K562 (cell line): Measurements from ENCODE around the gene NEDD8. TPM values are rescaled to one million over a fixed set of nuclear protein-coding genes. Genes with fewer than 3 reads are reported as not detected.

Experiments
- ATAC-seq: fragments of 200-7000 bp; cut with Tn5 transposase; 3 replicates; pipeline ENCODE4 v1.9.1; 2020; ENCODE audit warnings: moderate library complexity
- BruUV-seq: library from RNA; stranded (reverse); fragments of 400-500 nt; replicated peaks from 2 replicates; lab custom pipeline; 2021; lab: Mats Ljungman, UMichigan
- CTCF ChIA-PET: fragments of 300-600 bp; formaldehyde crosslinking; extraction: SDS; loops from one replicate; lab custom pipeline; 2021; ENCODE audit warnings: low intra/inter-chr PET ratio; lab: Yijun Ruan, JAX
- POLR2A ChIA-PET: fragments of 300-600, 350-650 bp; sonication (Branson Sonifier 250); formaldehyde crosslinking; extraction: SDS; loops from one replicate; lab custom pipeline; 2021; ENCODE audit warnings: antibody characterized with exemption, inconsistent platforms; lab: Yijun Ruan, JAX
- DNase-seq, 4 experiments: peaks; one replicate each; pipeline versions ENCODE4 v3.0.0 to v3.0.0-alpha.2; 2011 to 2018; ENCODE audit warnings: low spot score in 3 of 4, mixed read lengths in 3 of 4; ENCODE audit errors: extremely low read depth in 1 of 4
- FAIRE-seq: peaks from 2 replicates; lab custom pipeline; 2011; peaks lifted over from hg19 to GRCh38; lab: Jason Lieb, UNC
- H2AFZ ChIP-seq: 2 replicates; pipeline ENCODE4 v1.6.0; 2011; ENCODE audit warnings: low read depth, low read length, control low read depth, inconsistent platforms
- H3K27ac ChIP-seq: fragments of 200-600 bp; 3 replicates; pipeline ENCODE4 v1.8.0; 2011; ENCODE audit warnings: low read depth, mild to moderate bottlenecking, control low read depth, inconsistent platforms, low read length, moderate library complexity, mixed read lengths; ENCODE audit errors: extremely low read depth
- H3K27me3 ChIP-seq, 2 experiments: fragments of 300-600 bp in 1 of 2; 2 replicates in 1 of 2; 3 replicates in 1 of 2; pipeline versions ENCODE4 v1.6.0 to v1.8.0; 2011; ENCODE audit warnings: inconsistent platforms in 2 of 2, low read length in 2 of 2, mild to moderate bottlenecking in 1 of 2, mixed read lengths in 1 of 2, moderate library complexity in 1 of 2; ENCODE audit not compliant: control insufficient read depth in 2 of 2, insufficient read depth in 2 of 2
- H3K36me3 ChIP-seq: fragments of 300-600 bp; 3 replicates; pipeline ENCODE4 v1.8.0; 2011; ENCODE audit warnings: mild to moderate bottlenecking, low read length, inconsistent platforms; ENCODE audit not compliant: control insufficient read depth, insufficient read depth
- H3K4me1 ChIP-seq, 2 experiments: fragments of 200-600 bp in 1 of 2; replicated peaks in 1 of 2; 2 replicates in 1 of 2; 3 replicates in 1 of 2; pipeline versions ENCODE4 v1.5.1 to v1.8.0; 2011; ENCODE audit warnings: inconsistent platforms in 2 of 2, low read length in 2 of 2, mild to moderate bottlenecking in 1 of 2, mixed read lengths in 1 of 2, moderate library complexity in 1 of 2; ENCODE audit not compliant: control insufficient read depth in 2 of 2, insufficient read depth in 2 of 2
- H3K4me2 ChIP-seq: 2 replicates; pipeline ENCODE4 v1.6.1; 2011; ENCODE audit warnings: low read length, control low read depth, inconsistent platforms, mixed read lengths; ENCODE audit not compliant: insufficient read depth
- H3K4me3 ChIP-seq: fragments of 200-600 bp; sonication (generic), shearing (Covaris generic); 2 replicates; pipeline ENCODE4 v1.5.1; 2016; ENCODE audit warnings: control low read depth, inconsistent platforms
- H3K79me2 ChIP-seq: fragments of 200-600 bp; 3 replicates; pipeline ENCODE4 v1.8.0; 2011; ENCODE audit warnings: low read length, inconsistent platforms; ENCODE audit not compliant: control insufficient read depth, insufficient read depth
- H3K9ac ChIP-seq, 2 experiments: 2 replicates each; pipeline versions ENCODE4 v1.6.0 to v1.6.1; 2011; ENCODE audit warnings: low read depth in 2 of 2, low read length in 2 of 2, control low read depth in 1 of 2, inconsistent platforms in 1 of 2, mild to moderate bottlenecking in 1 of 2, mixed read lengths in 1 of 2; ENCODE audit not compliant: insufficient read depth in 1 of 2
- H3K9me1 ChIP-seq: one replicate; pipeline ENCODE4 v1.6.0; 2011; ENCODE audit warnings: inconsistent platforms, mild to moderate bottlenecking, low read length, moderate library complexity; ENCODE audit not compliant: control insufficient read depth, insufficient read depth
- H3K9me3 ChIP-seq: replicated peaks from 2 replicates; pipeline ENCODE4 v1.5.1; 2011; ENCODE audit warnings: low read depth, low read length, inconsistent platforms; ENCODE audit not compliant: control insufficient read depth, insufficient read depth
- H4K20me1 ChIP-seq: replicated peaks from 2 replicates; pipeline ENCODE4 v1.6.1; 2011; ENCODE audit warnings: low read length, inconsistent platforms, mixed read lengths; ENCODE audit not compliant: control insufficient read depth, insufficient read depth
- AFF1 ChIP-seq, 2 experiments: fragments of 450-650 bp; IDR thresholded peaks; 2 replicates each; pipeline ENCODE4 v1.6.1; 2018; ENCODE audit warnings: mild to moderate bottlenecking in 2 of 2, low read depth in 1 of 2; ENCODE audit not compliant: partially characterized antibody in 2 of 2
- DIDO1 ChIP-seq: fragments of 450-650 bp; IDR thresholded peaks from 2 replicates; pipeline ENCODE4 v1.6.1; 2016; ENCODE audit warnings: low read depth, missing biosample characterization, missing genetic modification characterization
- IRF9 ChIP-seq: fragments of 450-650 bp; IDR thresholded peaks from 2 replicates; pipeline ENCODE4 v1.6.1; 2016; ENCODE audit warnings: missing biosample characterization, missing genetic modification characterization
- NR1H2 ChIP-seq: sonication (generic); formaldehyde crosslinking; IDR thresholded peaks from 2 replicates; pipeline ENCODE4 v1.4.0; 2020; ENCODE audit warnings: mild to moderate bottlenecking, missing genetic modification reagents
- PTBP1 ChIP-seq: fragments of 200-400 bp; formaldehyde crosslinking; IDR thresholded peaks from 2 replicates; pipeline ENCODE4 v1.6.1; 2017; ENCODE audit warnings: low read depth, low read length
- RBM39 ChIP-seq: fragments of 200-400 bp; formaldehyde crosslinking; optimal IDR thresholded peaks from 2 replicates; pipeline ENCODE3; 2018; ENCODE audit warnings: low read depth, low read length
- SIN3A ChIP-seq, 2 experiments: fragments of 150-350 bp in 1 of 2; IDR thresholded peaks; 2 replicates each; pipeline ENCODE4 v1.6.1; 2011 to 2016; ENCODE audit warnings: borderline replicate concordance in 2 of 2, low read depth in 2 of 2, low read length in 2 of 2, mild to moderate bottlenecking in 2 of 2, moderate library complexity in 2 of 2; ENCODE audit not compliant: control insufficient read depth in 1 of 2
- SIX5 ChIP-seq, 2 experiments: IDR thresholded peaks; 2 replicates each; pipeline ENCODE4 v1.6.1; 2011; ENCODE audit warnings: low read length in 2 of 2, borderline replicate concordance in 1 of 2, low read depth in 1 of 2, mild to moderate bottlenecking in 1 of 2, moderate library complexity in 1 of 2; ENCODE audit not compliant: insufficient read depth in 1 of 2
- TCF15 ChIP-seq: fragments of 250-450 bp; sonication (Bioruptor Pico); IDR thresholded peaks from 2 replicates; pipeline ENCODE4 v1.8.0; 2022; ENCODE audit warnings: moderate library complexity, mild to moderate bottlenecking, inconsistent platforms
- ZFPM2 ChIP-seq: fragments of 250-450 bp; sonication (Bioruptor Pico); IDR thresholded peaks from 2 replicates; pipeline ENCODE4 v1.5.1; 2022; ENCODE audit warnings: mild to moderate bottlenecking
- ZNF57 ChIP-seq: fragments of 450-650 bp; formaldehyde crosslinking; IDR thresholded peaks from 2 replicates; pipeline ENCODE4 v1.4.0; 2020; ENCODE audit warnings: mild to moderate bottlenecking, moderate library complexity
- ZNF75A ChIP-seq: fragments of 450-650 bp; formaldehyde crosslinking; IDR thresholded peaks from 2 replicates; pipeline ENCODE4 v1.4.0; 2020; ENCODE audit warnings: mild to moderate bottlenecking
- WGBS: fragments of 100-300 bp; shearing (Covaris generic); methylation state at CpG from one replicate; pipeline ENCODE4 v1.1.6; 2016; ENCODE audit warnings: low coverage, mixed read lengths; ENCODE audit not compliant: insufficient coverage; ENCODE audit errors: missing lambda C conversion rate; 5-methylcytosine and 5-hydroxymethylcytosine counted together
- in situ Hi-C: fragments of 300-500 bp; cut with MboI; formaldehyde crosslinking; loops from 4 replicates; pipeline ENCODE4 v1.15.0; 2018; ENCODE audit warnings: inconsistent platforms, mixed read lengths
- intact Hi-C: fragments of 100-400 bp; cut with micrococcal nuclease; formaldehyde crosslinking; loops from 2 replicates; pipeline ENCODE4 v1.14.2; 2022
- polyA plus RNA-seq, 8 experiments: library from polyadenylated mRNA; depleted of rRNA in 4 of 8; stranded (reverse) in 5 of 8; unstranded in 3 of 8; fragments of >200 nt; fragmentation: Nextera tagmentation in 2 of 8; fragmentation: Illumina TruSeq in 1 of 8; extraction: Ambion mirVana in 2 of 8; extraction: Trizol in 1 of 8; gene quantifications; 2 replicates each; pipeline versions ENCODE4 v1.2.1 to v1.2.3, GENCODE V29; 2011 to 2014; ENCODE audit warnings: inconsistent platforms in 1 of 8, missing spikeins in 1 of 8
- total RNA-seq, 7 experiments: library from RNA; depleted of rRNA in 6 of 7; stranded (reverse); fragments of >200 nt in 6 of 7; fragmentation: Illumina TruSeq in 2 of 7; extraction: Trizol in 2 of 7; gene quantifications; 2 replicates each; pipeline versions ENCODE4 v1.2.1 to v1.2.3, GENCODE V29; 2011 to 2021; ENCODE audit warnings: low replicate concordance in 1 of 7

NEDD8 gene
- total and polyA plus RNA-seq, 9 of the 15 experiments (the other 6 are each of a cell fraction or from before 2014, with no cell fraction given) = 142 to 691 (median 260) TPM

GRCh38 chr14:24241829-24242443 lies 9.8 kb upstream of the NEDD8 start:
- intact Hi-C loops (loop anchor here (2.0 kb wide), 2 partner anchors 29 to 189 kb away; partner anchors contain the start of gene RABGGTA), in situ Hi-C loops (loop anchor here (5.0 to 10.0 kb wide), 2 partner anchors 55 to 193 kb away; partner anchors contain the start of genes DHRS1 and NOP9)
- Histone ChIP-seq H3K9ac (peak overlapping the region; percentile 77 to 95), H3K27ac (peak overlapping the region; percentile 98), H3K4me1 (peaks cover 13 to 15% of the 10 kb centered on the region in 2 experiments; a peak in 4 of 5 replicates), H3K4me3 (peak overlapping the region; percentile 59), H3K79me2 (peaks cover 10% of the 10 kb centered on the region; the same call in 2 of the 3 replicates), H4K20me1 (no peaks in the 10 kb centered on the region; the same call in 1 of the 2 replicates), H3K27me3 (no peaks in the 10 kb centered on the region), H3K9me1 (no peaks in the 10 kb centered on the region), H3K9me3 (no peaks in the 10 kb centered on the region), H3K36me3 (peaks cover 42% of the 10 kb centered on the region), H2AFZ (peak overlapping the region; percentile 84), H3K4me2 (peak overlapping the region; percentile 88)
- peak; percentile 94 for ATAC-seq
- FAIRE-seq = no peak
- DNase-seq = peak; percentile 92 to 95 (median 92)
- CTCF ChIA-PET = interaction anchor here (0.9 to 3.0 kb wide), 3 partner anchors 29 to 66 kb away, joined by 3 to 41 read pairs (median 5); partner anchors contain the start of gene CIDEB
- POLR2A ChIA-PET = interaction anchor here (1.0 to 1.9 kb wide), 17 partner anchors 11 to 190 kb away, joined by 3 to 18 read pairs (median 6); partner anchors contain the start of genes CHMP4A, CIDEB, DCAF11 and DHRS1
- WGBS = 4% methylated on average over 26 of the region's 39 CpGs
- BruUV-seq = TSS peak; percentile 59
- TF ChIP-seq ZFPM2 = no peak
- TF ChIP-seq SIN3A (IDR thresholded peaks at IDR 0.05; ENCODE audit: borderline replicate concordance in 2 of 2, control insufficient read depth in 1 of 2, low read depth in 2 of 2, low read length in 2 of 2) = peak in 1 of 2 experiments; percentile 31; a peak in 1 of 4 replicates
- no peak for TF ChIP-seq PTBP1
- TF ChIP-seq SIX5 (IDR thresholded peaks at IDR 0.05; ENCODE audit: borderline replicate concordance in 1 of 2, insufficient read depth in 1 of 2, low read depth in 1 of 2, low read length in 2 of 2) = no peak
- no peak for TF ChIP-seq DIDO1 (tag)
- no peak for TF ChIP-seq NR1H2
- no peak for TF ChIP-seq ZNF57 (CRISPR knock-in tag)
- no peak for TF ChIP-seq TCF15 (CRISPR knock-in tag)
- no peak for TF ChIP-seq IRF9 (tag)
- peak; percentile 40 for TF ChIP-seq RBM39
- TF ChIP-seq AFF1 (IDR thresholded peaks at IDR 0.05; ENCODE audit: low read depth in 1 of 2, partially characterized antibody in 2 of 2) = peak in 1 of 2 experiments; percentile 91
- no peak for TF ChIP-seq ZNF75A (CRISPR knock-in tag)
